Fibroblast of skin of right quadriceps (primary cell): ENCODE results near the gene PTH2.
"Not testable (repeated sequence)": the region's sequence is repeated elsewhere in the genome, so short reads cannot be mapped to it uniquely, and the experiment has no call there.

Source experiments
- DNase-seq: peaks from one replicate; pipeline ENCODE4 v3.0.0-alpha.2; 2013

PTH2 gene

GRCh38 chr19:49374665-49375434 is 48.4 kb downstream of the PTH2 start:
- no peak for DNase-seq

GRCh38 chr19:49373174-49373573 is 50.1 kb downstream of the PTH2 start:
- not testable (repeated sequence) for DNase-seq
